Measurements from ENCODE around the gene CREBL2. TPM values are rescaled to one million over a fixed set of nuclear protein-coding genes. Genes with fewer than 3 reads are reported as not detected.

The CREBL2 gene
- total RNA-seq, 6 experiments from 2014 or later = 20.9 to 25.7 (median 23.2) TPM

- Mint-ChIP-seq H3K9me3 (no peaks in the 10 kb centered on the region), H3K4me1 (ENCODE audit: low read depth) (peaks cover 21% of the 10 kb centered on the region), H3K27ac (no peak overlapping the region), H3K27me3 (ENCODE audit: insufficient read depth) (peaks cover 8% of the 10 kb centered on the region), H3K36me3 (ENCODE audit: low read depth) (no peaks in the 10 kb centered on the region), H3K4me3 (no peak overlapping the region)
- DNase-seq = no peak
- TF ChIP-seq CTCF (IDR thresholded peaks at IDR 0.05) = no peak
These were observed 64.9 kb downstream of the CREBL2 start for GRCh38 chr12:12676605-12677004.

DNA sequence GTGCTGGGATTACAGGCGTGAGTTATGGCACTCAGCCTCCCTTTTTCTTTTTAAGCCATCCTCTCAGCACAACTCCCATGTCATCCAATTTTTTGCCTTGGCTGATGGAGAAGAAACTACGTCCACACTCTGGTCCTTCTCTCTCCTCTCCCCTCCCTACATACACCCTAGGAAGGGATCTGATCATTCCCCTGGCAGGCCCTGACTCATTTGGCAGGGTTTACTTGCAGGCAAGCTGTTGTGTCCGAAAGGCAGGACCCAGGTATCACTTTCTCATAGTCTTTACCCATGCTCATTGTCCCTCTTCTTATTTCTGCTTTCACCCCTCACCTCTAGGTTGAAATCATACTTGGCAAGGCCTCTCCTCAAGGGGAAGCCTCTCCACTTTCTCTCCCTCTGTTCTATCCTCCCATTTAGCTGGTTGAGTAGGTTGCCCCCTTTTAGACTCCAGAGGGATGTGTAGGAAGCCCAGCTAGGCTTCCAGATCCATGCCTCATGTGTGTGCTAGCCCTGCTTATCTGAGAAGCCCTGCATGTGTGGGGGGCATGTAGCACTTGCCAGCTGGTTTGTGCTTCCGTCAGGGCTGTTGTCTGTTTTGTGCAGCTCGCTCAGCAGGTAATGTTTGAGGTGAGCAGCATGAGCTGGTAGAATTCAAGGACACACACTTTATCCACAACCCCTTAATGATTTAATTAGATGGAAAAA, 69.5 kb downstream of the CREBL2 start:
- TF ChIP-seq CTCF (IDR thresholded peaks at IDR 0.05) = no peak
- Mint-ChIP-seq H3K4me1 (ENCODE audit: low read depth) (no peaks in the 10 kb centered on the region; the same call in 1 of the 2 replicates), H3K4me3 (no peak overlapping the region; the same call in 1 of the 2 replicates), H3K27ac (no peak overlapping the region), H3K27me3 (ENCODE audit: insufficient read depth) (peaks cover 13% of the 10 kb centered on the region), H3K36me3 (ENCODE audit: low read depth) (no peaks in the 10 kb centered on the region), H3K9me3 (no peaks in the 10 kb centered on the region)
- DNase-seq = no peak

DNA sequence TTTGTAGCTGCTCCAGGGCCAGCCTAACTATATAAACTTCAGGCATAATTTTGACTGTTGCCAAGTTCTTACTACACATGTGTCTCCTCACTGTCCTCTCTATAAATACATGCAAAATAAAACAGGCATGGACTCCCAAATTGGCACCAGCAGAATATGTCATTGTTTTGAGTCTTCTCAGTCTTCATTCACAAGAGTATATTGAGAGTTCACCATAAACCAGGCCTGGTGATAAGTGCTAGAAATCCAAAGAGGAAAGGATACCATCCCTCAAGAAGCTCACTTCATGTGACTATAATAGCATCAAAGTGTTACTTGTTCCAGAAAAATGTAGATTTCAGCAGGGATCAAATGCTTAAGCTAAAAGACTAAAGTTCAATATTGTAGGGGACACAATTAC, 70.6 kb downstream of the CREBL2 start:
- no peak for DNase-seq
- H3K4me3 Mint-ChIP-seq = no peak overlapping the region
- H3K36me3 Mint-ChIP-seq (ENCODE audit: low read depth) = no peaks in the 10 kb centered on the region
- H3K27ac Mint-ChIP-seq = no peak overlapping the region
- H3K4me1 Mint-ChIP-seq (ENCODE audit: low read depth) = peaks cover 10% of the 10 kb centered on the region
- no peaks in the 10 kb centered on the region for H3K9me3 Mint-ChIP-seq
- TF ChIP-seq CTCF (IDR thresholded peaks at IDR 0.05) = no peak
- H3K27me3 Mint-ChIP-seq (ENCODE audit: insufficient read depth) = peaks cover 13% of the 10 kb centered on the region

DNA sequence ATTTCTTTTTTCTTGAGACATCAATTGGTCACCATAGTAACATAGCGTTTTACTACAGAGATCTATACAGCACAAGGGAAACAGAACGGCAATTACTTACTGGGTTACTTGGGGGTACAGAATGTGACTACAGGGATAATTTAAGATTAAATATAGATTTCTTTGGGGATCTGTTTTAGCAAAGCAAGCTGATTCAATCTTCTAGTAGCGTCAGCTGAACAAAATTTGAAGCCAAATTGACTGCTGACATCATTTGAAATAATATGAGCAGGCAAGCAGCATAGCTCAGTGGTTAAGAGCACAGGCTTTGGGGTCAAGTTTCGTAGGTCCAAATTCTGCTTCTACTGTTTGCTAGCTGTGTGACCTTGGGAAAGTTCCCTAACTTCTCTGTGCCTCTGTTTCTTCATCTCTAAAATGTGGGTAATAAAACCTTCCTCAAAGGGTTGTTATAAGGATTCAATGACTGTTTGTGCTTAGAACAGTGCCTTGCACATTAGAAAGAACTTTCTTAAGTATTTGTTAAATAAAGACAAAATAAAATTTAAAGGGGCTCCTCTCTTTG, 71.5 kb downstream of the CREBL2 start:
- no peak for TF ChIP-seq CTCF (IDR thresholded peaks at IDR 0.05)
- DNase-seq = no peak
- no peak overlapping the region for H3K4me3 Mint-ChIP-seq
- H3K27ac Mint-ChIP-seq = no peak overlapping the region
- H3K27me3 Mint-ChIP-seq (ENCODE audit: insufficient read depth) = peaks cover 13% of the 10 kb centered on the region
- H3K9me3 Mint-ChIP-seq = no peaks in the 10 kb centered on the region
- no peaks in the 10 kb centered on the region for H3K36me3 Mint-ChIP-seq (ENCODE audit: low read depth)
- H3K4me1 Mint-ChIP-seq (ENCODE audit: low read depth) = peaks cover 14% of the 10 kb centered on the region

GRCh38 chr12:12683725-12684124, 72.0 kb downstream of the CREBL2 start:
- H3K27ac Mint-ChIP-seq = no peak overlapping the region
- H3K27me3 Mint-ChIP-seq (ENCODE audit: insufficient read depth) = peaks cover 13% of the 10 kb centered on the region
- no peak for TF ChIP-seq CTCF (IDR thresholded peaks at IDR 0.05)
- no peak overlapping the region for H3K4me3 Mint-ChIP-seq
- H3K9me3 Mint-ChIP-seq = no peaks in the 10 kb centered on the region
- no peaks in the 10 kb centered on the region for H3K36me3 Mint-ChIP-seq (ENCODE audit: low read depth)
- peaks cover 14% of the 10 kb centered on the region for H3K4me1 Mint-ChIP-seq (ENCODE audit: low read depth)
- DNase-seq = no peak
